IMR-90 (cell line): ENCODE measurements around the gene ADPRM. TPM values are rescaled to one million over a fixed set of nuclear protein-coding genes. Genes with fewer than 3 reads are reported as not detected.

Experiments
- ATAC-seq: fragments of 200-7000 bp; cut with Tn5 transposase; 2 replicates; pipeline ENCODE4 v1.9.1; 2020; ENCODE audit warnings: low read depth, mild to moderate bottlenecking, moderate library complexity
- Bru-seq: library from RNA; stranded (reverse); fragments of 400-500 nt; gene quantifications from one replicate; lab custom pipeline; 2021; lab: Mats Ljungman, UMichigan
- BruChase-seq, 2 experiments: library from RNA; stranded (reverse); fragments of 400-500 nt; gene quantifications; one replicate each; lab custom pipeline; 2021; lab: Mats Ljungman, UMichigan
- BruUV-seq: library from RNA; stranded (reverse); fragments of 400-500 nt; replicated peaks from 2 replicates; lab custom pipeline; 2021; lab: Mats Ljungman, UMichigan
- CTCF ChIA-PET: fragments of 300-600 bp; formaldehyde crosslinking; extraction: SDS; loops from one replicate; lab custom pipeline; 2021; ENCODE audit warnings: antibody characterized with exemption; lab: Yijun Ruan, JAX
- POLR2A ChIA-PET: fragments of 300-600 bp; sonication (Branson Sonifier 250); formaldehyde crosslinking; loops from one replicate; lab custom pipeline; 2022; ENCODE audit warnings: antibody characterized with exemption; ENCODE audit not compliant: unreplicated experiment; lab: Charles Lee
- DNase-seq: peaks from one replicate; pipeline ENCODE4 v3.0.0; 2013
- H2AFZ ChIP-seq: replicated peaks from 2 replicates; pipeline ENCODE3; 2013; ENCODE audit warnings: low read length, mild to moderate bottlenecking; ENCODE audit not compliant: poor library complexity
- H2AK5ac ChIP-seq: 2 replicates; pipeline ENCODE4 v1.6.1; 2013; ENCODE audit warnings: low read depth, low read length, inconsistent platforms
- H2AK9ac ChIP-seq: replicated peaks from 2 replicates; pipeline ENCODE3; 2013; ENCODE audit warnings: mild to moderate bottlenecking, low read depth, low read length, moderate library complexity; ENCODE audit not compliant: poor library complexity
- H2BK120ac ChIP-seq: 2 replicates; pipeline ENCODE4 v1.6.1; 2013; ENCODE audit warnings: low read depth, low read length, inconsistent platforms
- H2BK15ac ChIP-seq: 3 replicates; pipeline ENCODE4 v1.6.1; 2013; ENCODE audit warnings: low read depth, low read length, inconsistent platforms
- H2BK20ac ChIP-seq: 2 replicates; pipeline ENCODE4 v1.6.1; 2013; ENCODE audit warnings: low read depth, mild to moderate bottlenecking, inconsistent platforms, low read length, moderate library complexity
- H2BK5ac ChIP-seq: 2 replicates; pipeline ENCODE4 v1.6.1; 2013; ENCODE audit warnings: mild to moderate bottlenecking, low read depth, low read length, inconsistent platforms; ENCODE audit not compliant: poor library complexity, severe bottlenecking
- H3K14ac ChIP-seq: replicated peaks from 2 replicates; pipeline ENCODE4 v1.6.1; 2013; ENCODE audit warnings: low read depth, low read length, inconsistent platforms
- H3K18ac ChIP-seq: 2 replicates; pipeline ENCODE4 v1.6.1; 2013; ENCODE audit warnings: low read depth, low read length, control low read depth
- H3K23ac ChIP-seq: 2 replicates; pipeline ENCODE4 v1.6.1; 2013; ENCODE audit warnings: low read depth, low read length, inconsistent platforms
- H3K27ac ChIP-seq: 2 replicates; pipeline ENCODE4 v1.5.1; 2013; ENCODE audit warnings: mild to moderate bottlenecking, control low read depth, low read length; ENCODE audit not compliant: insufficient read depth
- H3K27me3 ChIP-seq: 2 replicates; pipeline ENCODE4 v1.6.1; 2013; ENCODE audit warnings: low read length; ENCODE audit not compliant: control insufficient read depth, insufficient read depth
- H3K36me3 ChIP-seq: 2 replicates; pipeline ENCODE4 v1.6.1; 2013; ENCODE audit warnings: low read length, mixed read lengths; ENCODE audit not compliant: control insufficient read depth, insufficient read depth
- H3K4ac ChIP-seq: 2 replicates; pipeline ENCODE4 v1.6.1; 2013; ENCODE audit warnings: low read depth, low read length, inconsistent platforms
- H3K4me1 ChIP-seq: 2 replicates; pipeline ENCODE4 v1.6.1; 2013; ENCODE audit warnings: low read length, mixed read lengths; ENCODE audit not compliant: control insufficient read depth, insufficient read depth
- H3K4me2 ChIP-seq: 2 replicates; pipeline ENCODE4 v1.6.1; 2013; ENCODE audit warnings: low read depth, mild to moderate bottlenecking, control low read depth, low read length, moderate library complexity
- H3K4me3 ChIP-seq: 2 replicates; pipeline ENCODE4 v1.5.1; 2013; ENCODE audit warnings: low read depth, mild to moderate bottlenecking, control low read depth, low read length, moderate library complexity; ENCODE audit not compliant: insufficient read depth
- H3K56ac ChIP-seq: 2 replicates; pipeline ENCODE4 v1.6.1; 2013; ENCODE audit warnings: low read length, inconsistent platforms; ENCODE audit not compliant: insufficient read depth; ENCODE audit errors: extremely low read depth
- H3K79me1 ChIP-seq, 2 experiments: 2 replicates each; pipeline ENCODE4 v1.6.1; 2013; ENCODE audit warnings: low read length in 2 of 2, inconsistent platforms in 1 of 2, low read depth in 1 of 2
- H3K9ac ChIP-seq: 2 replicates; pipeline ENCODE4 v1.6.1; 2013; ENCODE audit warnings: low read depth, low read length, control low read depth
- H3K9me1 ChIP-seq: 2 replicates; pipeline ENCODE4 v1.6.1; 2013; ENCODE audit warnings: low read length, inconsistent platforms; ENCODE audit not compliant: insufficient read depth
- H3K9me3 ChIP-seq: 2 replicates; pipeline ENCODE4 v1.6.1; 2013; ENCODE audit warnings: low read length; ENCODE audit not compliant: control insufficient read depth, insufficient read depth
- H4K20me1 ChIP-seq: 2 replicates; pipeline ENCODE4 v1.6.1; 2013; ENCODE audit warnings: low read length, inconsistent platforms; ENCODE audit not compliant: insufficient read depth
- H4K5ac ChIP-seq: 2 replicates; pipeline ENCODE4 v1.6.1; 2013; ENCODE audit warnings: mild to moderate bottlenecking, low read depth, low read length, control low read depth
- H4K8ac ChIP-seq, 2 experiments: 2 replicates each; pipeline ENCODE4 v1.6.1; 2013; ENCODE audit warnings: low read depth in 2 of 2, low read length in 2 of 2, control low read depth in 1 of 2, inconsistent platforms in 1 of 2
- H4K91ac ChIP-seq: 2 replicates; pipeline ENCODE4 v1.6.1; 2013; ENCODE audit warnings: low read depth, low read length, inconsistent platforms; ENCODE audit not compliant: insufficient read depth
- BHLHE40 ChIP-seq: fragments of 150-350 bp; IDR thresholded peaks from 2 replicates; pipeline ENCODE4 v1.6.1; 2016; ENCODE audit warnings: mild to moderate bottlenecking, low read depth, low read length
- CHD1 ChIP-seq: IDR thresholded peaks from 2 replicates; pipeline ENCODE4 v1.6.1; 2012; ENCODE audit warnings: low read depth, low read length, improper control_type of control experiment
- MAFK ChIP-seq: IDR thresholded peaks from 2 replicates; pipeline ENCODE4 v1.6.1; 2012; ENCODE audit warnings: low read depth, low read length, improper control_type of control experiment
- MAZ ChIP-seq: IDR thresholded peaks from 2 replicates; pipeline ENCODE4 v1.6.1; 2012; ENCODE audit warnings: low read depth, mild to moderate bottlenecking, low read length, improper control_type of control experiment, moderate library complexity, borderline replicate concordance
- MXI1 ChIP-seq: IDR thresholded peaks from 2 replicates; pipeline ENCODE4 v1.6.1; 2012; ENCODE audit warnings: low read depth, mild to moderate bottlenecking, low read length, moderate library complexity, borderline replicate concordance
- POLR2A ChIP-seq: IDR thresholded peaks from 2 replicates; pipeline ENCODE4 v1.6.1; 2012; ENCODE audit warnings: mild to moderate bottlenecking, low read depth, low read length
- RAD21 ChIP-seq: IDR thresholded peaks from 2 replicates; pipeline ENCODE4 v1.6.1; 2012; ENCODE audit warnings: low read length, improper control_type of control experiment
- RFX5 ChIP-seq: IDR thresholded peaks from 2 replicates; pipeline ENCODE4 v1.8.0; 2012; ENCODE audit warnings: low read depth, mild to moderate bottlenecking, low read length, moderate library complexity
- SMC3 ChIP-seq: fragments of 150-350 bp; IDR thresholded peaks from 2 replicates; pipeline ENCODE4 v1.6.1; 2016; ENCODE audit warnings: low read depth, mild to moderate bottlenecking, antibody characterized with exemption, low read length, moderate library complexity
- WGBS, 2 experiments: methylation state at CpG; one replicate each; pipeline versions ENCODE4 v1.1.5 to v1.1.7; 2013; ENCODE audit warnings: missing lambda C conversion rate in 2 of 2; ENCODE audit not compliant: insufficient read length in 1 of 2; ENCODE audit errors: extremely low coverage in 2 of 2; 5-methylcytosine and 5-hydroxymethylcytosine counted together
- dilution Hi-C: fragments of 300-500 bp; cut with HindIII; formaldehyde crosslinking; loops from one replicate; pipeline ENCODE4 v1.14.3; 2018; ENCODE audit warnings: low sequenced_read_pairs; ENCODE audit not compliant: unreplicated experiment
- in situ Hi-C: fragments of 300-500 bp; cut with MboI; formaldehyde crosslinking; loops from 3 replicates; pipeline ENCODE4 v1.14.3; 2019; ENCODE audit warnings: low sequenced_read_pairs, inconsistent platforms, mixed read lengths
- intact Hi-C: fragments of 100-400 bp; cut with micrococcal nuclease; formaldehyde crosslinking; loops from 2 replicates; pipeline ENCODE4 v1.10.0; 2022
- long read RNA-seq: library from polyadenylated mRNA; unstranded; transcript quantifications from one replicate; pipeline ENCODE4 v2.0.0, GENCODE V29; 2021; ENCODE audit not compliant: unreplicated experiment
- polyA plus RNA-seq, 3 experiments: library from polyadenylated mRNA; depleted of rRNA; stranded (reverse); fragments of >200 nt; gene quantifications; 2 replicates each; pipeline ENCODE4 v1.2.3, GENCODE V29; 2012; ENCODE audit warnings: low replicate concordance in 1 of 3
- total RNA-seq: library from RNA; depleted of rRNA; stranded (reverse); fragments of >200 nt; gene quantifications from 2 replicates; pipeline ENCODE4 v1.2.3, GENCODE V29; 2012; rRNA removed
- TF ChIP-seq, protein P1 (sequence below): fragments of 150-350 bp; IDR thresholded peaks from 2 replicates; pipeline ENCODE4 v1.6.1; 2016; ENCODE audit warnings: low read depth, mild to moderate bottlenecking, low read length, moderate library complexity, borderline replicate concordance
- TF ChIP-seq, protein P2 (sequence below): fragments of 150-350 bp; IDR thresholded peaks from 2 replicates; pipeline ENCODE4 v1.6.1; 2017; ENCODE audit warnings: mild to moderate bottlenecking, antibody characterized with exemption, low read length, low read depth

The ADPRM gene, protein sequence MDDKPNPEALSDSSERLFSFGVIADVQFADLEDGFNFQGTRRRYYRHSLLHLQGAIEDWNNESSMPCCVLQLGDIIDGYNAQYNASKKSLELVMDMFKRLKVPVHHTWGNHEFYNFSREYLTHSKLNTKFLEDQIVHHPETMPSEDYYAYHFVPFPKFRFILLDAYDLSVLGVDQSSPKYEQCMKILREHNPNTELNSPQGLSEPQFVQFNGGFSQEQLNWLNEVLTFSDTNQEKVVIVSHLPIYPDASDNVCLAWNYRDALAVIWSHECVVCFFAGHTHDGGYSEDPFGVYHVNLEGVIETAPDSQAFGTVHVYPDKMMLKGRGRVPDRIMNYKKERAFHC
- total RNA-seq (10.3 and 12.2 TPM in 2 replicates), polyA plus RNA-seq (2012; rRNA removed) (6.1 and 7.4 TPM in 2 replicates), Bru-seq, nascent RNA (percentile 72 among the genes with signal in this experiment), BruChase-seq, experiment 1, labeled RNA remaining after a 6-hour chase (percentile 49 among the genes with signal in this experiment), BruChase-seq, experiment 2, labeled RNA remaining after a 2-hour chase (percentile 45 among the genes with signal in this experiment)
- 1.7 and 1.9 TPM in 2 replicates for polyA plus RNA-seq (2012; cell fraction: cytosol; rRNA removed)
- 0.52 and 4.3 TPM in 2 replicates for polyA plus RNA-seq (2012; cell fraction: nucleus; rRNA removed; ENCODE audit: low replicate concordance)
- long read RNA-seq, partial matches to known transcripts, result 0 of 5 reads
- long read RNA-seq, other reads (novel, unspliced or antisense), result 1 of 5 reads

DNA sequence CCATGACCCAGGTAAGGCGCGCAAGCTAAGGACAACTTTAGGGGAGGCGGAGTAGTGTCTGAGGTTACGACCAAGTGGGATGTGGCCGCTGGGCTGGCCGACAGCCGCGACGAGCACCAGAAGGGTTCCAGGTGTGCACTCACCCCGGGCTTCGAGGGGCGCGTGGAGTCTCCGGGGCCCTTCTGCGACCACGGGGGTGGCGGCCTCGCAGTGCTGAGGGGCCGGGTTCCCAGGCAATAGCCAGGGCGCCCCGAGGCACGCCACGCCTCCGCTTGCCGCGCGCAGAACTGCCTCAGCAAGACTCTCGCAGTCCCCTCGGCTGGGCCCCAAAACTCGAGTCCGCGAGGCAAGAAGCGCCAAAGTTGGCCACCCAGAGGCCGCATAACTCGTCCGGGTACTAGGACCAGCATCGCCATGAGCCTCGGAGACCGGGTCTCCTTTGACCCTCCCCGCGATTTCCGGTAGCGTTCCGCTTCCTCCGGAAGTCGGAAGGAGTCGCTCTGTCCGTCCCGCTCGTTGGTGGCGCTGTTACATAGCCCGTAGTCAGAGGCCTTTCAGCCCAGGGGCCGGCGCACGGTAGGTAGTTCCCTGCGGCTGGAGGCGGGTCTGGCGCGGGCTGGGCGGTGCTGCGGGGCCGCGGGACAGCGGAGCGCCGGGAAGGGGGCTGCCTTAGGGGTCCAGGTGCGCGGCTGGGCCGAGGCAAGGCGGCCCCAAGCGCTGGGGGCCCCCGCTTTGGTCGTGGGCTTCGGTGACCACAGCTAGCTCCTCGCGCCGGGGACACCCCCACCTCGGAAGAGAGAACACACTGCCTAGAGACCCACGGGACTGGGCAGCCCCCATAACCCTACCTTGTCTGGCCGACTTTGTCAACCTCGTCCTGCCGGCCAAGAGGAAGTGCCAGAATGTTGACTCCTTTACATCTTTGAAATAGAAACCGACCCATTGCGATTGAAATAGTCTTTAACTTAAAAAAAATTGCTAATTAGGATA, at the start of gene ADPRM, which contains the start of gene SCO1:
Gene ADPRM (plus strand): TSS at position 503 of the 990 bp plus-strand sequence. CDS start 7,333 bp downstream, outside the sequence.
Gene SCO1 (minus strand): TSS at position 442 of the 990 bp plus-strand sequence. CDS start 26 bp downstream, at position 416.
- CTCF ChIA-PET, result no interaction called here
- peak; percentile 98 for ATAC-seq
- H4K20me1 ChIP-seq, result no peaks in the 10 kb centered on the region
- peak within 1 kb of the TSS; percentile 68; the same call in 1 of the 3 replicates for H2BK15ac ChIP-seq
- H3K27me3 ChIP-seq, result no peaks in the 10 kb centered on the region
- H2AFZ ChIP-seq, result peak within 1 kb of the TSS; percentile 98
- peak within 1 kb of the TSS; percentile 72 for H2BK120ac ChIP-seq
- intact Hi-C loops (loop anchor here (2.0 to 5.0 kb wide), 2 partner anchors 15 to 50 kb away; no protein-coding TSS in a partner anchor), in situ Hi-C loops (no loop called here), dilution Hi-C loops (no loop called here)
- H3K9me3 ChIP-seq, result no peaks in the 10 kb centered on the region
- no peak within 1 kb of the TSS for H2BK20ac ChIP-seq
- peak within 1 kb of the TSS; percentile 76 for H3K27ac ChIP-seq
- H2AK5ac ChIP-seq, result peak within 1 kb of the TSS; percentile 29; the same call in 1 of the 2 replicates
- peak within 1 kb of the TSS; percentile 79 for H3K9ac ChIP-seq
- peak within 1 kb of the TSS; percentile 95 for H3K23ac ChIP-seq
- H3K56ac ChIP-seq, result peak within 1 kb of the TSS; percentile 96
- no peaks in the 10 kb centered on the region for H3K9me1 ChIP-seq
- H3K14ac ChIP-seq, result peak within 1 kb of the TSS; percentile 95
- peaks cover 9% of the 10 kb centered on the region for H3K36me3 ChIP-seq
- peak within 1 kb of the TSS; percentile 57 for H4K5ac ChIP-seq
- peak within 1 kb of the TSS; percentile 94 for H2AK9ac ChIP-seq
- H3K4me1 ChIP-seq, result peaks cover under 1% of the 10 kb centered on the region
- peak within 1 kb of the TSS; percentile 89 for H2BK5ac ChIP-seq
- H4K91ac ChIP-seq, result peak within 1 kb of the TSS; percentile 75
- H4K8ac ChIP-seq, result peak within 1 kb of the TSS; percentile 55 to 90
- POLR2A ChIA-PET, result no interaction called here
- H3K4ac ChIP-seq, result peak within 1 kb of the TSS; percentile 91
- H3K4me3 ChIP-seq, result peak within 1 kb of the TSS; percentile 77
- DNase-seq, result peak; percentile 93
- peaks cover 35 to 55% of the 10 kb centered on the region in 2 experiments for H3K79me1 ChIP-seq
- peak within 1 kb of the TSS; percentile 95 for H3K4me2 ChIP-seq
- H3K18ac ChIP-seq, result peak within 1 kb of the TSS; percentile 52
- BruUV-seq, result no TSS peak
- WGBS, 2 experiments, result 0% methylated on average over 43 of the region's 84 CpGs; no CpG with 5 or more reads in 1 of the 2 experiments
- peak; percentile 37; the same call in 1 of the 2 replicates for TF ChIP-seq RFX5
- no peak for TF ChIP-seq SMC3
- no peak for TF ChIP-seq RAD21
- TF ChIP-seq, protein P1, sequence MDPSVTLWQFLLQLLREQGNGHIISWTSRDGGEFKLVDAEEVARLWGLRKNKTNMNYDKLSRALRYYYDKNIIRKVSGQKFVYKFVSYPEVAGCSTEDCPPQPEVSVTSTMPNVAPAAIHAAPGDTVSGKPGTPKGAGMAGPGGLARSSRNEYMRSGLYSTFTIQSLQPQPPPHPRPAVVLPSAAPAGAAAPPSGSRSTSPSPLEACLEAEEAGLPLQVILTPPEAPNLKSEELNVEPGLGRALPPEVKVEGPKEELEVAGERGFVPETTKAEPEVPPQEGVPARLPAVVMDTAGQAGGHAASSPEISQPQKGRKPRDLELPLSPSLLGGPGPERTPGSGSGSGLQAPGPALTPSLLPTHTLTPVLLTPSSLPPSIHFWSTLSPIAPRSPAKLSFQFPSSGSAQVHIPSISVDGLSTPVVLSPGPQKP, result no peak
- TF ChIP-seq MAZ, result peak; percentile 48; the same call in 1 of the 2 replicates
- TF ChIP-seq MXI1, result peak; percentile 85
- TF ChIP-seq POLR2A, result peak; percentile 87
- no peak for TF ChIP-seq BHLHE40
- TF ChIP-seq CHD1, result no peak
- no peak for TF ChIP-seq MAFK
- TF ChIP-seq, protein P2, sequence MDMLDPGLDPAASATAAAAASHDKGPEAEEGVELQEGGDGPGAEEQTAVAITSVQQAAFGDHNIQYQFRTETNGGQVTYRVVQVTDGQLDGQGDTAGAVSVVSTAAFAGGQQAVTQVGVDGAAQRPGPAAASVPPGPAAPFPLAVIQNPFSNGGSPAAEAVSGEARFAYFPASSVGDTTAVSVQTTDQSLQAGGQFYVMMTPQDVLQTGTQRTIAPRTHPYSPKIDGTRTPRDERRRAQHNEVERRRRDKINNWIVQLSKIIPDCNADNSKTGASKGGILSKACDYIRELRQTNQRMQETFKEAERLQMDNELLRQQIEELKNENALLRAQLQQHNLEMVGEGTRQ, result no peak
